Measurements from ENCODE around the gene C17orf114.

The C17orf114 gene

GRCh38 chr17:4772235-4772613 is 29.9 kb downstream of the C17orf114 start:
- no peak overlapping the region for H4K5ac ChIP-seq (ENCODE audit: low read depth, low read length)
- no peaks in the 10 kb centered on the region for H3K36me3 ChIP-seq (ENCODE audit: control insufficient read depth, insufficient read depth, low read length)
- H2BK120ac ChIP-seq (ENCODE audit: low read depth, low read length): no peak overlapping the region
- H3K9me1 ChIP-seq (ENCODE audit: insufficient read depth, low read length): no peaks in the 10 kb centered on the region
- H4K20me1 ChIP-seq (ENCODE audit: insufficient read depth, low read length): no peaks in the 10 kb centered on the region; the same call in 1 of the 2 replicates
- in situ Hi-C loops (cut with MboI; ENCODE audit: low sequenced_read_pairs) (no loop called here), intact Hi-C loops (cut with micrococcal nuclease) (no loop called here), dilution Hi-C loops (cut with HindIII; ENCODE audit: low sequenced_read_pairs, unreplicated experiment) (no loop called here)
- no peak overlapping the region for H2BK5ac ChIP-seq (ENCODE audit: low read depth, low read length, poor library complexity, severe bottlenecking)
- no peak overlapping the region for H2AK5ac ChIP-seq (ENCODE audit: low read depth, low read length)
- no peaks in the 10 kb centered on the region for H3K79me1 ChIP-seq (ENCODE audit: low read depth in 1 of 2, low read length in 2 of 2)
- no peak overlapping the region for H3K4me2 ChIP-seq (ENCODE audit: low read depth, low read length)
- H2BK20ac ChIP-seq (ENCODE audit: low read depth, low read length): no peak overlapping the region
- no peak overlapping the region for H3K23ac ChIP-seq (ENCODE audit: low read depth, low read length)
- no TSS peak for BruUV-seq (replicated peaks)
- peak overlapping the region; percentile 82 for H2AK9ac ChIP-seq (replicated peaks; ENCODE audit: low read depth, low read length, poor library complexity)
- POLR2A ChIA-PET (ENCODE audit: unreplicated experiment): no interaction called here
- H2AFZ ChIP-seq (replicated peaks; ENCODE audit: low read length, poor library complexity): peak overlapping the region; percentile 43
- no peak overlapping the region for H3K27ac ChIP-seq (ENCODE audit: insufficient read depth, low read length)
- H3K56ac ChIP-seq (ENCODE audit: extremely low read depth, insufficient read depth, low read length): no peak overlapping the region
- H3K9me3 ChIP-seq (ENCODE audit: control insufficient read depth, insufficient read depth, low read length): no peaks in the 10 kb centered on the region
- no peak for TF ChIP-seq CTCF (conservative IDR thresholded peaks at IDR 0.05; ENCODE audit: low read depth, low read length)
- no peak overlapping the region for H3K18ac ChIP-seq (ENCODE audit: low read depth, low read length)
- ATAC-seq (ENCODE audit: low read depth): no peak
- DNase-seq: no peak
- WGBS, 2 experiments (ENCODE audit: extremely low coverage in 2 of 2, insufficient read length in 1 of 2): no CpG with 5 or more reads among the region's 10 CpGs
- H3K4ac ChIP-seq (ENCODE audit: low read depth, low read length): no peak overlapping the region
- H3K27me3 ChIP-seq (ENCODE audit: control insufficient read depth, insufficient read depth, low read length): peaks cover 31% of the 10 kb centered on the region
- no peak overlapping the region for H3K14ac ChIP-seq (replicated peaks; ENCODE audit: low read depth, low read length)
- H3K4me1 ChIP-seq (ENCODE audit: control insufficient read depth, insufficient read depth, low read length): no peaks in the 10 kb centered on the region
- no peak overlapping the region for H3K9ac ChIP-seq (ENCODE audit: low read depth, low read length)
- no peak overlapping the region for H4K91ac ChIP-seq (ENCODE audit: insufficient read depth, low read depth, low read length)
- CTCF ChIA-PET: no interaction called here
- no peak overlapping the region for H4K8ac ChIP-seq (ENCODE audit: low read depth in 2 of 2, low read length in 2 of 2)
- no peak overlapping the region for H2BK15ac ChIP-seq (ENCODE audit: low read depth, low read length)
- H3K4me3 ChIP-seq (ENCODE audit: insufficient read depth, low read depth, low read length): no peak overlapping the region
